HG03135 (cell line): ENCODE measurements around the gene ITPKC.

Experiments
- ATAC-seq: cut with Tn5 transposase; IDR thresholded peaks from one replicate; pipeline ENCODE4 v1.9.1; 2021; ENCODE audit warnings: mild to moderate bottlenecking, moderate library complexity; ENCODE audit not compliant: unreplicated experiment

Gene ITPKC

DNA sequence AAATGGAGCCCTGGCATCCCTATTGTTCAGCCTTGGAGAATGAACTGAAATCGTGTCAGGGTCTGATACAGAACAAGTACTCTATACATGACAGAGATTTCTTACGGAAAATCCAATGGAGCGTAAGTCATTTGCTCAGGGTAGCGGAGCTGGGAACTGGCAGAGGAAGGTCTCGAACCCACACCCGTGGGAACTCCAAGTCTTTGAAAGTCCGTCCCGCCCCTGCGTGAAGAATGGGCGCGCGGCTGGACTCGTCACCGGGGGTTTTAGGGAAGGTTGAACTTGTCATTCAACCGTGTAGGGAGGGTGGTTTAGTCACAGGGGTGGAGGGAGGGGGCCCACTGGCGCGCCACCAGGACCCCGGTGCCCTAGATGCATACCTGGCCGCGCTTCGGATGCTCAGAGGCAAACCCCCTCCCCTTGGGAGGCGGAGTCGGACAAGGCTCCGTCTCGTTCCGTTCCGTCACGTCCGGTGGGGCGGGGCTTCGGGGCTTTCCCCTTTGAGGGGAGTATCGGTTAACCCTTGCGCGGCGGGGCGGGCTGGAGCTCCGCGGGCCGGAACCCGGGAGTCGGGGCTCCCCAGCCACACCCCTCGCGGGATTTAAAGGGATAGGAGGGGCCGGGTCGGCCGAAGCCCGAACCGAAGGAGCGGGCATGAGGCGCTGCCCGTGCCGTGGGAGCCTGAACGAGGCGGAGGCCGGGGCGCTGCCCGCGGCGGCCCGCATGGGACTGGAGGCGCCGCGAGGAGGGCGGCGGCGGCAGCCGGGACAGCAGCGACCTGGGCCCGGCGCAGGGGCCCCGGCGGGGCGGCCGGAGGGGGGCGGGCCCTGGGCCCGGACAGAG is at the start of gene ITPKC, which contains the start of gene COQ8B:
ITPKC (plus strand) TSS at position 631 of the 843 bp plus-strand sequence; CDS start at position 655, 24 bp downstream.
COQ8B (minus strand) TSS at position 405 of the 843 bp plus-strand sequence. CDS start 2,254 bp downstream, outside the sequence.
- peak; percentile 75 for ATAC-seq

DNA sequence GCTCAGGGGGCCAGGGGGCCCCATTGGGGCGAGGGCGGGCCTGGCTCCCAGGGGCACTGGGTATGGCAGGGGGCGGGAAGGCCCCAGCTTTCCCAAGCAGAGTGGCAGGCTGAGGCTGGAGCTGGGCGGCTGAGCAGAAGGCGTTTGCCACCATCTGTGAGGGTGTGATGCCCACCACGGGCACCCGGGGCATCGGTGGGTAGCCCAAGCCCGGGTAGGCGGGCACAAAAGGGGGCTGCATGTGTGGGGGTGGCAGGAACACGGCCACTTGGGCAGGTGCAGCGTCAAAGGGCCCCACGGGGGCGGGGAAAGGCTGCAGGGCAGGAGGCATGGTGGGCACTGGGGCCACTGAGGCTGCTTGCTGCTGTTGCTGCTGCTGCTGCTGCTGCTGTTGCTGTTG is 49.3 kb upstream of the ITPKC start:
- no peak for ATAC-seq

DNA sequence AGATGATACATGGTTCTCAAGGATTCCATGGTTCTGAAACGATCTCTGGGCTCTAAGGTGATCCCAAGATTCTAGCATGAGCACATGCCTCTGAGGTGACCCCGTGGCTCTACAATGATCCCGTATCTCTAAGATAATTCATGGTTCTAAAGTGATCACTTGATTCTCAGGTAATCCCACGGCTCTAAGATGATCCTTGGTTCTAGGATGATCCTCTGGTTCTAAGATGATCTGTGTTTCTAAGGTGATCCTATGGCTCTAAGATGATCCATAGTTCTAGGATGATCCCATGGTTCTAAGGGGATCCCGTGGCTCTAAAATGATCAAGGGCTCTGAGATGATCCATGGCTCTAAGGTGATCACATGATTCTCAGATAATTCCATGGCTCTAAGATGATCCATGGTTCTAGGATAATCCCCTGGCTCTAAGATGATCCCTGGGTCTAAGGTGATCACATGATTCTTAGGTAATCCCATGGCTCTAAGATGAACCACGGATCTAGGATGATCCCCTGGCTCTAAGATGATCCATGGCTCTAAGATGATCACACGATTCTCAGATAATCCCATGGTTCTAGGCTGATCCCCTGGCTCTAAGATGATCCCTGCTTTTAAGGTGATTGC is 47.8 kb upstream of the ITPKC start:
- ATAC-seq, result no peak

DNA sequence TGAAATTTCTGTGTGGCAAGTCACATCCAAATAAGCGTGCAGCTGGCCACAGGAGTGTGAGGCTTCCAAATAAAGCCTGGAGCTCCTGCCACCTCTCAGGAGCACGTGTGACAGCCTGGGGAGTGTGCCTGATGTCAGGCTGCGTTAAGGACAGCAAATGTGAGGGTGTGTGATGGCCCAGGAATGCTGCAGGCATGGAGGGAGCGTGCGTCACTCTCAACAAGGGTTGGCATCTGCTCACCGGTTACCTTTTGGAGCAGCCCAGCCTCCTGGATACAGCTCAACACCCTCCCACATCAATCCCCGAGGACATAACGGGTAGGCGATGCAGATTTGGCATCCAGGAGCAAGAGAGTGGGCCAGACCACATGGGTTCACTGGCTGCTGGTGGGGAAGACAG is 45.5 kb upstream of the ITPKC start:
- no peak for ATAC-seq

DNA sequence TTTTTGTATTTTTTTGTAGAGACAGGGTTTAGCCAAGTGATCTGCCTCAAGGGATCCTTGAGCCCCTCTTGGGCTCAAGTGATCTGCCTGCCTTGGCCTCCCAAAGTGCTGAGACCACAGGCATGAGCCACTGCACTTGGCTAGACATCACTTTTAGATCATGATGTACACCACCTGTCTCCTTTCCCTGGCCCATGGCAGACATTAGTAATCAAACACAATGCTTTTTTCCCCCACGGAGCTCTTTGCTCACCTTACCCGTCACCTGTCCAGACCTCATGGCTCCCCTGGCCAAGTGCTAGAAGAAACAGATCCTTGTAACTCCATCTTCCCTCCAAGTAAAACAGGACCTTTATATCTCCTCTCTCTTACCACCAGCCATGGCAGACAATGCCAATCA is 44.9 kb upstream of the ITPKC start:
- no peak for ATAC-seq

DNA sequence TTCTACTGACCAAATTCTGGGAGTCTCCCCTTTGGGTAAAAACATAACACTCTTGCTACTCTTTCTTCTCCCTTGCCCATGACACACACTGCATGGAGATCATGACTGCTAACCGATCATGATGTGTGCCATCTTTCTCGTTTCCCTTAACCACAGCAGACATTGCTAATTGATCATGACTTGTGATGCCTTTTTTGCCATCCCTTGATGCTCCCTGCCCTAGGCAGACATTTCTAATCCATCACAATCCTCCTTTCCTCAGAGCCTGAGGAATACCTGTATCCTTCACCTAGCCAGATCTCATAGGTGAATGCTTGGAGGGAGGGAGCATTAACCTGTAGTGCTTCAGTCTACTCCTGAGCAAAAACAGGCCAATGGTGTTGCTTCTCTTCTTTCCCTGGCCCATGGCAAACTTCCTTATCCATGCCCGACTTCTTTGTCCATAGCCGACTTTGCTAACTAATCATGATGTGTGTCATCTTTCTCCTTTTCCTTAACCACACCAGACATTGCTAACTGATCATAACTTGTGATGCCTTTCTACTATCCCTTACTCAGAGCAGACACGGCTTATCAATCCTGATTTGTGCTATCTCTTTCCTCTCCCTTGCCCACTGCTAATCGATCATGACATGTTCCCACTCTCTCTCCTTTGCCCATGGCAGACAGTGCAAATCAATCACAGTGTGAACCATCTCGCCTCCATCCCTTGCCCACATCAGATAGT is 44.2 kb upstream of the ITPKC start:
- ATAC-seq, result no peak

DNA sequence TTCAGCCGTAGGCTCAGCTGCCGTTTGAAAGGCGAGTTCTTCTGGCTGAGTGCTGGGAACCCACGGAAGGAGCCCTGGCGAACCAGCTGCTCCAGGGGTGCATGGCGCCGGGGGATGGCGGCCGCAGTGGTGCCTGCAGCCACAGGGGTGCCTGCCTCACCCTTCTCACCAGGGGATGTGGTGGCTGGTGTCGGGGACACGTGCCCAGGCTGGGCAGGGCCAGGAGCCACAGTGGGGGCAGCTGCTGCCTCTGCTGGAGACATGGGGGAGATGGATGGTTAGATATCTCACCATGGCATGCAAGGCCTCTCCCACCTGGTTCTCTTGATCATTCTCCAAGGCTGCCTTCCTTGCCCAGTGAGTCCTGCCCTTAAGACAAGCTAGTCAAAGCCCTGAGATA is 43.5 kb upstream of the ITPKC start:
- ATAC-seq, result no peak

DNA sequence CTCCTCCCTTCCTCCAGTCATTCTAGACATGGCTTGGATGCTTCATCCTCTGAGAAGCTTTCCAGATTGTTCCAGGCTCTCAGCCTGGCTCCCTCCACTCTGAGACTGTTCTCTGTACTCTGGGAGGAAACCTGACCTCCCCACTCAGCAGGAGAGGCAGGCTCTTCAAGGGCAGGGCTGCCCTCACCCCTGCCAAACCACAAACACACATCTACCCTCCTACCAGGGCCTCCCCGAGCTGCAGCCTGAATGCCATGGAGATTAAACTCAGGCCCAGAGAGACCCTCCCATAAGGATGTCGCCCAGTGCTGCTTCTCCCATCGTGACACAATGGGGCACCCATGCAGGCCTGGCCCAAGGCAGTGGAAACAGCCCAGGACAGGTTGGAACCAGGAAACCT is 42.6 kb upstream of the ITPKC start:
- no peak for ATAC-seq

DNA sequence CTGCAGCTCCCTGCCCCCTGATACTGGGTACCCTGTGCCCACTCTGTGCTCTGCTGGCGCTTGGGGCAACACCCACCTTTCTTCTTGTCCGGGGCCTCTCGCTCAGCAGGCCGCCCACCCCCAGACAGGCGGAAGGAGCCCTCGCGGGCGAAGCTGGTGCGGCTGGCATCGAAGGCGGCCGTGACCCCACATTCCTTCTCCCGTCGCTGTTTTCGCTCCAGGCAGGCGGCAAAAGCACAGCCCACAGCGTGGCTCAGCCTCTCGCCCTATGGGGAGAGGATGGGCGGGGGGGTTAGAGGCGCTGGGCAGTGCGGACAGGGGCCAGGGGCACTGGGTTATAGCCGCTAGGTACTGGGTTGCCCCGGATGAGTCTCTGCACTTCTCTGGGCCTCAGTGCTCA is 39.8 kb upstream of the ITPKC start:
- no peak for ATAC-seq

DNA sequence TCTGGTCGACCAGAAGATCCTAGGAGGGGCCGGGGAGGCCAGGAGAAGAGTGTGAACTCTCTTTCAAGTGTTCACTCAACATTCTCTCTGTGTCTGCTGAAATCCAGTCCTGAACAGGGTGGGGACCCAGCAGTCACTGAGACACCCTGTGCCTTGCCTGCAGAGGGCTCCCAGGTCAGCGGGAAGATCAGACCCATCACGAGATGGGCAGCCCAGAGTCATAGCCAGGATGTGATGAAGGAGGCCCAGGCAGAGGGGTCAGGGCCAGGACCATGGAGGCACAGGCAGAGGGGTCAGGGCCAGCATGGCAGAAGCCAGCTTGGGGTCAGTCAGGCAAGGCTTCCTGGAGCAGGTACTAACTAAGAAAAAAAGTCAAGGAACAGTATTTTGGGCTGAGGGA is 35.9 kb upstream of the ITPKC start:
- no peak for ATAC-seq

DNA sequence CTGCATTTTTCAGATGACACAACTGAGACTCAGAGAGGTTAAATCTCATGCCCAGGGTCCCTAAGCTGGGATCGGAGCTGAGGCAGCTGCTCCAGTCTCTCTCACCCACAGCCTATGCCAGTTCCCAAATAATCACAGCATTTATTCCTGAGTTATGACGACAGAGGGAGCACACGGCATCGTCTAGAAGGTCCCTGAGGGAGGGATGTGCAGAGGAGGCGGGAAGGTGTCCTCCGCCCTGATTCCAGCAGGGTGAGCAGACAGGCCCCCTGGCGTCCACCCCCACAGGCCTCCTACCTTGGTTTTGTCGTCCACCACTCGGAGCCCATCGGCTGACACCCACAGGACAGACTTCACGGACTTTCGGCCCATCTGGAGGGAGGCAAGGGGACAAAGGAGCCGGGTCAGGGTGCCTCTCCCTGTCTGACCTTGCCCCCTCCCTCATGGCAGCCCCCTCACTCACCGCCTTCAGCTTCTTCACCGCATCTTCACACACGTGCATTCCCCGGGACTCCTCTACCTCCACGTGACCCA is 34.4 kb upstream of the ITPKC start:
- ATAC-seq, result no peak

DNA sequence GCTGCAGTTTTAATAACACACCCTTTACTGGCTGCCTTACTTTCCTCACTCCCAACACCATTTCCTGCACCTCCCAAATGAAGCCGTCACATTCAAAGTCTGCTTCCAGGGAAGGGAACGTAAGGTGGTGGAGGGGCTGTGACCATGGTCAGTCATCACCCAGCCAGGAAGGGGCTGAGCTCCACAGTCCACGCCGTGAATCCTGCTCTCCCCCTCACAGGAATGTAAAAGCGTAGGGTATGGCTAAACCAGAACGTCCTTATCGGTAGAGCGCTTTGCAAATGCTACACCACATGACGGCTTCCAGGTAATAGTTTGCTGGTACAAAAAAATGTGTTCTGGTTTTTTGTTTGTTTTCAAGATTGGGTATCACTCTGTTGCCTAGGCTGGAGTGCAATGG is 33.5 kb upstream of the ITPKC start:
- ATAC-seq, result no peak

DNA sequence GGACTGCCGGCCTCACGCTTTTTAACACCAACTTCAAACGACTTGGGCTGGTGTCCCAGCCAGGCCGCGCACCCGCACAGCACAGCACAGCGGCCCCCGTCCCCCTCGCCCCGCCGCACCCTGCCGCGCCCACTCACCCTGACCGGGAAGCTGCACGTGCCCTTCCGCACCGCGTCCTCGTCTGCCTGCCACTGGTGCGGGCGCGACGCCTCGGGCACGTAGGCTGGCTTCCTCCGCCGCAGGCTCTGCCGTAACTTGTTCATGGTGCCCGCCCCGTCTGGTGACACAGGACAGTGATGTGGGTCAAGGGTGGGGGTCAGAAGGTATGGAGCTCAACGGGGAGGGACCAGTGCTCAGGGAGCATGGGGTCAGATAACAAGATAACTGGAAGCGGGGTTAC is 32.6 kb upstream of the ITPKC start:
- ATAC-seq, result no peak

DNA sequence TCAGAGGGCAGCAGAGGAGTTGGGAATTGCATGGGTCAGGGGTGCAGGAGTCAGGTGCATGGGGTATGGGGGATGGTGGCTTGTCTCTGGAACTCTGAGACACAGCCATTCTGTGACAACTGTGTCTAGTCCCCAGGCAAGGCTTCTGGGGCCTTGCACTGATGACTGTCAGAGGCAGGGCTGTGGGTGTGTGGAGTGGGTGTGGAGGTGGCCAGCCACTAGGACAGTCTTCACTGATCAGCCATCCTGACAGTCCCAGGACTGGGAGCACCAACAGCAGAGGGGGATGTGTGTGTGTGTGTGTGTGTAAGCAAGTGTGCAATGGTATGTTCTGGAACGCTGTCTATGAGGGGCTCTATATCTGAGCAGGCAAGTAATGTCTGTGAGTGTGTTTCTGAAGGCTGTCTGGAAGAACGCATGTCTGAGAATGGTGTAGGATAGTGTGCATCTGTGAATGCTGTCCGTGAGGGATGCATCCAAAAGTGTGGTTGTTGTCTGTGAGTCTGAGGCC is 31.8 kb upstream of the ITPKC start:
- no peak for ATAC-seq

DNA sequence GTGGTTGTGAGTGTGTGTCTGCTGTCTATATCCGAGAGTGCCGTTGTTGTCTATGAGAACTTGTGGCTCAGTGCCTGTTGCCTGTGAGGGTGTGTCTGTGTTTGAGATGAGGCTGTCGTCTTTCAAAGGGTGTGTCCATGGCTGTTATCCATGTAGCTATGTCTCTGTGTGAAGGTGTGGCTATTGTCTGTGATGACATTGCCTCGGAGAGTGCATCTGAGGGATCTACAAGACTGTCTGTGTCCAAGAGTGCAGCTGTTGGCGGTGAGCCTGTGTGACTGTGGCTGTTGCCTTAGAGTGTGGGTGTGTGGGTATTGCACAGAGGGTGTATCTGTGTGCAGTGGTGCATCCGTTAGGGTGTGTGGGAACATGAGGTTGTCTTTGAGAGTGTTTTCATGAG is 31.3 kb upstream of the ITPKC start:
- ATAC-seq, result no peak

DNA sequence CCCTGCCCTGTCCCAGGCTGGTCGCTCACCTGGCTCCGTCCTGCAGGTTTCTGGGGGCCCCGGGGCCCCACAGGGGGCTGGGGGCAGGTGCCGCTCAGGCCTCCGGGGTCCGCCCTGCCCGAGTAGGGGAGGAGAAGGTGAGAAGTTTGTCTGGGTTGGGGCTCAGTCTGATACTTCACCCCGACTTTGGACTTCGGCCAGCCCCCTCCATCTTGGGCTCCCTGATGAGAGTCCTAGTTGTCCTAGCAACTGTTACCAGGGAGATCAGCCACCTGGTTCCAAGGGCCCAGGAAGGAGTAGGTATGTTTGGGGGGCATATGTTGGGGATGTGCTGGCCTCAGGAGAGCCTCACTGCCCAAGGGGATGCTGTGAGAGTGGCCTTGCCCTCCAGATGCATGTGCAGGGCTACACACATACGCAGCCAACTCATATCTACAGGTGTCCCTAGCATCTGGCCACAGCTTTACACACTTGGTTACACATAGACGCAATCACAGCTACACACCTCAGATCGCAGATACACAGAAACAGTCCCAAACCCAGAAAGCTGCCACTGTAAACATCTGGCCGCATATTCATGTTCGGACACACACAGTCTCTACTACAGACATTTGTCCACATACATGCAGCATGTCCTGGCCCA is 29.9 kb upstream of the ITPKC start:
- ATAC-seq, result no peak

DNA sequence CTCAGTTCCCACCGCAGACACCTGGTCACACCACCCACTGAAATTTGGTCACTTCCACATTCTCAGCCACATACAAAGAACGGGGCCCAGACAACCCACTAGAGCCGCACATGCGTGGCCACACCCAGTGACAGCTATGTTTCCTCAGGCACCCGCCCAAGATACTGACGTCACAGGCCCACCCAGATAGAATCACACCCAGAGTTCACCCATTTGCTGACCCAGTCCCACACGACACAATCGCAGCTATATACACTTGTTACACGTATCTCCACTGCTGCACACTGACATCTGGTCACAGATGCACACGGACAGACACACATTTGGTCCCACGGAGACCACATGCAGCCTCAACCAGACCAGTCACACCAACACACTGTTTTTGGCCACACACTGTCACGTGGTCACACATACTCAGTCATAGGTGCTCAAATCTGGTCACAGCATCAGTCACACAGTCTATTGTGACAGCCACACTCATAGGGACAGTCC is 29.3 kb upstream of the ITPKC start:
- no peak for ATAC-seq

DNA sequence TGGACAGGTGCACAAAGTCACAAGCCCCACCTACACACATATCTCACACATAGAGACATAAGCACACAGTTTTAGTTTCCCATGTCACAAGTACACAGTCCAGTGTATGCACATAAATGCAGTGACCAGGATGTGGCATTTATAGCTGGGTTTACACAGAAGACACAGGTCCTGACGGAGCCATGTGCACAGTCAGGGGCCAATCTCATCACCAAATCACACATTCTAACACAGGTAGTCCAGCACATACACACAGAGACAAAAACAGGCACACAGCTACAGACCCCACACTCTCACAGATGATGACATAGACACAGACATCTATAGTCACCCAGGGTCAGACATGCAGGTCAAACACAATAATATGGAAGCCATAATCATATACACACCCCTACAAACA is 28.6 kb upstream of the ITPKC start:
- no peak for ATAC-seq

DNA sequence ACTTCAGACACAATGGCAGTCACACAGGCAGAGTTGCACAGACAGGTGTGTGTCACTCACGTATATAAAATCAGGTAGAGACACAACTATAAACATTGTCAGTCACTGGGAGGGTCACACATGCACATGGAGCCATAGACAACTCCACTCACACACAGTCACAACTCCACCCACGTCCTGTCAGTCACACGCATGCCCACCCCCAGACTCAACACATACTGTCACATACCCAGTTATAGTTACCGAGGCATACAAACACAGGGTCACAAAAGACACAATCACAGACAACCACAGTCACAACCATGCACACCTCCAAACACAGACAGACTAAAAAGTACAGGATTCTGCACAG is 27.9 kb upstream of the ITPKC start:
- ATAC-seq, result no peak

DNA sequence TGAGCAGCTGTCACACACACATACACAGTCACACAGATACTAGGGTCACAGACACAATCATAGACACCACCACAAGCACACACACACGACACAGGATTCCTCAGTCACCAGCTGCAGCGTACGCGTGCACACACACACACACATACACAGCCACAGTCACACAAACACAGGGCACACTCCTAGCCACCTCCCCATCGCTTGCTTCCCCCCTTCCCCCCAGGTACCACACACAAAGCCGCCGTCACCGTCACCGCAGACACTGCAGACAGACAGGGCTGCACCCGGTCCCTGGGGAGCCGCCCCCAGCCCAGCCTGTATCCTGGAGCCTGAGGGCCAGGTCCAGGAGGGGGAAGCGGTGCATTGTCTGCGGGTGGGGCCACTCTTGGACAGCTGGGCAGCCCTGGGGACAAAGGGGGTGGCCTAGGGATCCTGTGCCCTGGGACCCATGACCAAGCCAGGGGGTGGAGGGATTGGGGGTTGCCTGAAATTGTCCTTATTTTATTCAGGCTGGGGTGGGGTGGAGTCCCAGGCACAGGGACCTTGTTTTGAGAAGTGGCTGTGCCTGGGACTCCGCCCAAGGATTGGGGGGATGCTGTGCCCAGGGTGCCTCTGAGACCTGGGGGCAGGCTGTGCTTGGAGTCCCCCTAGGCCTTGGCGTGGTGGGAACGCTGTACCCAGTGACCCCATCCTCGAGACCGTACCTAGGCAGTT is 27.4 kb upstream of the ITPKC start:
- no peak for ATAC-seq
